ENCODE data around the gene RBM17. TPM values are rescaled to one million over a fixed set of nuclear protein-coding genes. Genes with fewer than 3 reads are reported as not detected.

RBM17 gene
- total RNA-seq, 1 experiment from 2014 or later: 129 TPM

GRCh38 chr10:6135589-6136168 is 46.8 kb downstream of the RBM17 start:
- Histone ChIP-seq H3K9me3 (ENCODE audit: control insufficient read depth in 1 of 2, insufficient read depth in 1 of 2, low read depth in 1 of 2, low read length in 2 of 2) (no peaks in the 10 kb centered on the region), H3K9me2 (ENCODE audit: insufficient read depth) (no peaks in the 10 kb centered on the region), H2AFZ (ENCODE audit: low read depth, low read length, poor library complexity, severe bottlenecking) (no peak overlapping the region), H3K9ac (ENCODE audit: low read length) (no peak overlapping the region), H3K36me3 (ENCODE audit: control insufficient read depth in 1 of 2, insufficient read depth in 2 of 2, low read length in 2 of 2) (no peaks in the 10 kb centered on the region), H3K4me1 (ENCODE audit: control insufficient read depth in 1 of 2, insufficient read depth in 2 of 2, low read length in 2 of 2) (no peaks in the 10 kb centered on the region), H3K27ac (ENCODE audit: low read depth, low read length) (no peak overlapping the region), H3K4me2 (ENCODE audit: low read length) (no peak overlapping the region), H4K20me1 (ENCODE audit: insufficient read depth) (no peaks in the 10 kb centered on the region), H3K4me3 (replicated peaks in 1 of 2; ENCODE audit: low read depth in 1 of 2, low read length in 2 of 2) (no peak overlapping the region), H3K27me3 (ENCODE audit: insufficient read depth, low read length) (peaks cover 28% of the 10 kb centered on the region; the same call in 1 of the 2 replicates), H3K79me2 (ENCODE audit: insufficient read depth, low read length) (no peaks in the 10 kb centered on the region)
- ATAC-seq: no peak
- no peak for TF ChIP-seq ZFX (IDR thresholded peaks at IDR 0.05)
- no peak for TF ChIP-seq JUND (IDR thresholded peaks at IDR 0.05)
- TF ChIP-seq SIN3A (IDR thresholded peaks at IDR 0.05; ENCODE audit: low read depth): no peak
- TF ChIP-seq ZNF274 (IDR thresholded peaks at IDR 0.05; ENCODE audit: low read depth, low read length): no peak
- ChIA-PET CTCF (no interaction called here), POLR2A (interaction anchor here (0.9 kb wide), 1 partner anchor 9 kb away, joined by 3 read pairs; no protein-coding TSS in a partner anchor), RAD21 (ENCODE audit: low non-redundant PET in 1 of 2, low total read pairs in 2 of 2, uncharacterized antibody in 2 of 2, unreplicated experiment in 2 of 2) (no interaction called here)
- no peak for DNase-seq (ENCODE audit: low read depth, low spot score)
- BruUV-seq (replicated peaks): no TSS peak
- intact Hi-C loops (cut with micrococcal nuclease): no loop called here

GRCh38 chr10:6136215-6137201 is 47.7 kb downstream of the RBM17 start:
- no peaks in the 10 kb centered on the region for H3K9me2 ChIP-seq (ENCODE audit: insufficient read depth)
- no peak for ATAC-seq

More at GRCh38 chr10:6136215-6137201, 47.7 kb downstream of the RBM17 start:
- Histone ChIP-seq H3K9me3 (ENCODE audit: control insufficient read depth in 1 of 2, insufficient read depth in 1 of 2, low read depth in 1 of 2, low read length in 2 of 2) (no peaks in the 10 kb centered on the region), H3K4me1 (ENCODE audit: control insufficient read depth in 1 of 2, insufficient read depth in 2 of 2, low read length in 2 of 2) (no peaks in the 10 kb centered on the region), H3K27ac (ENCODE audit: low read depth, low read length) (no peak overlapping the region), H3K27me3 (ENCODE audit: insufficient read depth, low read length) (peaks cover 28% of the 10 kb centered on the region; the same call in 1 of the 2 replicates), H2AFZ (ENCODE audit: low read depth, low read length, poor library complexity, severe bottlenecking) (no peak overlapping the region), H3K4me2 (ENCODE audit: low read length) (no peak overlapping the region), H4K20me1 (ENCODE audit: insufficient read depth) (no peaks in the 10 kb centered on the region), H3K9ac (ENCODE audit: low read length) (no peak overlapping the region), H3K4me3 (replicated peaks in 1 of 2; ENCODE audit: low read depth in 1 of 2, low read length in 2 of 2) (no peak overlapping the region), H3K36me3 (ENCODE audit: control insufficient read depth in 1 of 2, insufficient read depth in 2 of 2, low read length in 2 of 2) (no peaks in the 10 kb centered on the region), H3K79me2 (ENCODE audit: insufficient read depth, low read length) (no peaks in the 10 kb centered on the region)
- TF ChIP-seq MAX (IDR thresholded peaks at IDR 0.05) (no peak), RAD21 (IDR thresholded peaks at IDR 0.05; ENCODE audit: low read depth) (no peak)
- DNase-seq (ENCODE audit: low read depth, low spot score): no peak
- POLR2A ChIA-PET: no interaction called here
- RAD21 ChIA-PET (ENCODE audit: low non-redundant PET in 1 of 2, low total read pairs in 2 of 2, uncharacterized antibody in 2 of 2, unreplicated experiment in 2 of 2): interaction anchor here in 1 of 2 experiments (0.5 kb wide), 1 partner anchor 18 kb away, joined by 3 read pairs; no protein-coding TSS in a partner anchor
- CTCF ChIA-PET: no interaction called here
- no TSS peak for BruUV-seq (replicated peaks)
- intact Hi-C loops (cut with micrococcal nuclease): no loop called here

Data from HCT116 (cell line).